Neural progenitor cell (in vitro differentiated cells): ENCODE data around the gene SSBP2. TPM values are rescaled to one million over a fixed set of nuclear protein-coding genes. Genes with fewer than 3 reads are reported as not detected.

ENCODE experiments used
- DNase-seq: peaks from one replicate; pipeline ENCODE4 v3.0.0-alpha.2; 2016; ENCODE audit warnings: low spot score
- H2AFZ ChIP-seq: fragments of 200-600 bp; sonication (generic); replicated peaks from 2 replicates; pipeline ENCODE4 v1.6.1; 2016; ENCODE audit warnings: antibody characterized with exemption
- H3F3A ChIP-seq: fragments of 200-600 bp; sonication (generic); 2 replicates; pipeline ENCODE4 v1.6.1; 2016; ENCODE audit warnings: antibody characterized with exemption, low read depth
- H3K27ac ChIP-seq: fragments of 200-600 bp; sonication (generic); 2 replicates; pipeline ENCODE4 v1.5.1; 2016; ENCODE audit warnings: mild to moderate bottlenecking
- H3K27me3 ChIP-seq: fragments of 200-600 bp; sonication (generic); 2 replicates; pipeline ENCODE4 v1.6.1; 2016; ENCODE audit warnings: mild to moderate bottlenecking, moderate library complexity
- H3K36me3 ChIP-seq: fragments of 200-600 bp; sonication (generic); 2 replicates; pipeline ENCODE4 v1.5.1; 2016
- H3K4me1 ChIP-seq: fragments of 200-600 bp; sonication (generic); 2 replicates; pipeline ENCODE4 v1.6.1; 2016; ENCODE audit warnings: mixed run types
- H3K4me2 ChIP-seq: fragments of 200-600 bp; sonication (generic); 2 replicates; pipeline ENCODE4 v1.6.1; 2016
- H3K4me3 ChIP-seq: fragments of 200-600 bp; sonication (generic); 2 replicates; pipeline ENCODE4 v1.5.1; 2016
- H3K79me2 ChIP-seq: fragments of 200-600 bp; sonication (generic); 2 replicates; pipeline ENCODE4 v1.6.1; 2016; ENCODE audit warnings: low read depth
- H3K9ac ChIP-seq: fragments of 200-600 bp; sonication (generic); 2 replicates; pipeline ENCODE4 v1.6.1; 2016
- H3K9me3 ChIP-seq: fragments of 200-600 bp; sonication (generic); 2 replicates; pipeline ENCODE4 v1.5.1; 2016; ENCODE audit warnings: low read depth
- H4K20me1 ChIP-seq: fragments of 200-600 bp; sonication (generic); 2 replicates; pipeline ENCODE4 v1.6.1; 2016; ENCODE audit warnings: low read depth
- H3K27ac Mint-ChIP-seq: 3 replicates; pipeline ENCODE4 v1.8.0; 2021; ENCODE audit warnings: mixed read lengths
- H3K27me3 Mint-ChIP-seq: 2 replicates; pipeline ENCODE4 v1.8.0; 2022; ENCODE audit warnings: low read depth, mild to moderate bottlenecking, inconsistent platforms, moderate library complexity, mixed read lengths; ENCODE audit not compliant: insufficient read depth
- H3K36me3 Mint-ChIP-seq: 3 replicates; pipeline ENCODE4 v1.8.0; 2021; ENCODE audit warnings: mixed read lengths
- H3K4me1 Mint-ChIP-seq: 3 replicates; pipeline ENCODE4 v1.8.0; 2021; ENCODE audit warnings: mixed read lengths
- H3K4me3 Mint-ChIP-seq: 3 replicates; pipeline ENCODE4 v1.8.0; 2021; ENCODE audit warnings: mild to moderate bottlenecking, moderate library complexity, mixed read lengths
- H3K9me3 Mint-ChIP-seq: 3 replicates; pipeline ENCODE4 v1.8.0; 2020; ENCODE audit warnings: mixed read lengths
- EZH2 ChIP-seq: fragments of 200-600 bp; sonication (generic); IDR thresholded peaks from 2 replicates; pipeline ENCODE4 v1.6.1; 2017; ENCODE audit warnings: antibody characterized with exemption, mild to moderate bottlenecking, moderate library complexity
- EZH2phosphoT487 ChIP-seq: fragments of 200-600 bp; sonication (generic); IDR thresholded peaks from 2 replicates; pipeline ENCODE4 v1.6.1; 2017; ENCODE audit warnings: antibody characterized with exemption
- total RNA-seq: library from RNA; depleted of rRNA; stranded (reverse); fragments of >200 nt; gene quantifications from 2 replicates; pipeline ENCODE4 v1.2.3, GENCODE V29; 2015; ENCODE audit warnings: low replicate concordance
- TF ChIP-seq, protein P1 (sequence below): fragments of 200-600 bp; sonication (generic); IDR thresholded peaks from 2 replicates; pipeline ENCODE4 v1.5.1; 2017; ENCODE audit warnings: antibody characterized with exemption, mild to moderate bottlenecking

The SSBP2 gene
- total RNA-seq, 1 donor from 2014 or later: 175 TPM

GRCh38 chr5:81420039-81420667 lies 330.7 kb downstream of the SSBP2 start:
- Histone ChIP-seq H3K4me1 (no peaks in the 10 kb centered on the region), H3K79me2 (no peaks in the 10 kb centered on the region), H3K9ac (no peak overlapping the region), H3K27me3 (no peaks in the 10 kb centered on the region), H2AFZ (no peak overlapping the region), H3K27ac (no peak overlapping the region), H3K36me3 (peaks cover 5% of the 10 kb centered on the region), H4K20me1 (no peaks in the 10 kb centered on the region), H3K9me3 (no peaks in the 10 kb centered on the region), H3F3A (no peaks in the 10 kb centered on the region), H3K4me3 (no peak overlapping the region), H3K4me2 (no peak overlapping the region)
- no peak for DNase-seq
- Mint-ChIP-seq H3K4me1 (peaks cover 15% of the 10 kb centered on the region), H3K36me3 (peaks cover 13% of the 10 kb centered on the region), H3K27ac (no peak overlapping the region), H3K9me3 (no peaks in the 10 kb centered on the region), H3K27me3 (no peaks in the 10 kb centered on the region), H3K4me3 (no peak overlapping the region)
- TF ChIP-seq EZH2 (no peak), EZH2phosphoT487 (no peak)
- TF ChIP-seq, protein P1, sequence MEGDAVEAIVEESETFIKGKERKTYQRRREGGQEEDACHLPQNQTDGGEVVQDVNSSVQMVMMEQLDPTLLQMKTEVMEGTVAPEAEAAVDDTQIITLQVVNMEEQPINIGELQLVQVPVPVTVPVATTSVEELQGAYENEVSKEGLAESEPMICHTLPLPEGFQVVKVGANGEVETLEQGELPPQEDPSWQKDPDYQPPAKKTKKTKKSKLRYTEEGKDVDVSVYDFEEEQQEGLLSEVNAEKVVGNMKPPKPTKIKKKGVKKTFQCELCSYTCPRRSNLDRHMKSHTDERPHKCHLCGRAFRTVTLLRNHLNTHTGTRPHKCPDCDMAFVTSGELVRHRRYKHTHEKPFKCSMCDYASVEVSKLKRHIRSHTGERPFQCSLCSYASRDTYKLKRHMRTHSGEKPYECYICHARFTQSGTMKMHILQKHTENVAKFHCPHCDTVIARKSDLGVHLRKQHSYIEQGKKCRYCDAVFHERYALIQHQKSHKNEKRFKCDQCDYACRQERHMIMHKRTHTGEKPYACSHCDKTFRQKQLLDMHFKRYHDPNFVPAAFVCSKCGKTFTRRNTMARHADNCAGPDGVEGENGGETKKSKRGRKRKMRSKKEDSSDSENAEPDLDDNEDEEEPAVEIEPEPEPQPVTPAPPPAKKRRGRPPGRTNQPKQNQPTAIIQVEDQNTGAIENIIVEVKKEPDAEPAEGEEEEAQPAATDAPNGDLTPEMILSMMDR: no peak

DNA sequence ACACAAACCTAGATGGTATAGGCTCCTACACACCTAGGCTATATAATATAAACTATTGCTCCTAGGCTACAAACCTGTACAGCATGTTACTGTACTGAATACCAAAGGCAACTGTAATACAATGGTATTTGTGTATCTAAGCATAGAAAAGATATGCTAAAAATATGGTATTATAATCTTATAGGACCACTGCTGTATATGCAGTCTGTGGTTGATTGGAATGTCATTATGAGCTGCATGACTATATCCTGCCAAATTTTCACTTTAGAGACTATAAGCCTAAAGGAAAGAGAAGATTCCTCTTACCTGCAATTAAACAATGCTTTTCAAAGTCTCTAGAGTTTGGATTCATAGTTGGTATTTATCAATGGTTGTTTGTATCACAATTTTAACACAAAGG lies 332.3 kb downstream of the SSBP2 start:
- Mint-ChIP-seq H3K27ac (no peak overlapping the region), H3K9me3 (no peaks in the 10 kb centered on the region), H3K27me3 (no peaks in the 10 kb centered on the region), H3K36me3 (peaks cover 11% of the 10 kb centered on the region), H3K4me3 (no peak overlapping the region), H3K4me1 (peaks cover 15% of the 10 kb centered on the region)
- peaks cover 5% of the 10 kb centered on the region for H3K36me3 ChIP-seq
- no peaks in the 10 kb centered on the region for H3K4me1 ChIP-seq
- no peak overlapping the region for H3K4me3 ChIP-seq
- no peak overlapping the region for H3K27ac ChIP-seq
- H2AFZ ChIP-seq: no peak overlapping the region
- TF ChIP-seq, protein P1: no peak
- no peak for TF ChIP-seq EZH2
- no peak for TF ChIP-seq EZH2phosphoT487
- DNase-seq: no peak
- H3K4me2 ChIP-seq: no peak overlapping the region
- H3K79me2 ChIP-seq: no peaks in the 10 kb centered on the region
- H4K20me1 ChIP-seq: no peaks in the 10 kb centered on the region
- no peaks in the 10 kb centered on the region for H3K27me3 ChIP-seq
- H3K9me3 ChIP-seq: no peaks in the 10 kb centered on the region
- no peak overlapping the region for H3K9ac ChIP-seq
- H3F3A ChIP-seq: peaks cover 14% of the 10 kb centered on the region

- Mint-ChIP-seq H3K4me1 (peaks cover 4% of the 10 kb centered on the region), H3K27me3 (no peaks in the 10 kb centered on the region), H3K9me3 (no peaks in the 10 kb centered on the region), H3K36me3 (peaks cover 8% of the 10 kb centered on the region), H3K27ac (no peak overlapping the region), H3K4me3 (no peak overlapping the region)
- Histone ChIP-seq H3K27me3 (no peaks in the 10 kb centered on the region), H3K79me2 (no peaks in the 10 kb centered on the region), H3K4me2 (no peak overlapping the region), H3K4me3 (no peak overlapping the region), H4K20me1 (no peaks in the 10 kb centered on the region), H3K4me1 (peaks cover 6% of the 10 kb centered on the region), H3K27ac (no peak overlapping the region), H3K9me3 (no peaks in the 10 kb centered on the region), H3K36me3 (peaks cover 5% of the 10 kb centered on the region), H3K9ac (no peak overlapping the region), H3F3A (peaks cover 17% of the 10 kb centered on the region), H2AFZ (no peak overlapping the region)
- TF ChIP-seq EZH2: no peak
- no peak for TF ChIP-seq EZH2phosphoT487
- TF ChIP-seq, protein P1: no peak
- no peak for DNase-seq
Observed at GRCh38 chr5:81417052-81417451, 333.8 kb downstream of the SSBP2 start.
